Activated CD4-positive, alpha-beta T cell treated with anti-CD3 and anti-CD28 coated beads, Interleukin-2, Interleukin-6, amounts not matched to agents 100 ng/mL and 50 ng/mL, durations not matched to agents 16 hours and 8 hours (primary cell): ENCODE results near the gene KLF1.
A peak's percentile ranks its signal among the peaks of the same experiment; 100 is the strongest.
"Not testable (repeated sequence)": the region's sequence is repeated elsewhere in the genome, so short reads cannot be mapped to it uniquely, and the experiment has no call there.

Experiments used
- DNase-seq: peaks from one replicate; pipeline ENCODE4 v3.0.0-alpha.2; 2020

KLF1 gene

DNA sequence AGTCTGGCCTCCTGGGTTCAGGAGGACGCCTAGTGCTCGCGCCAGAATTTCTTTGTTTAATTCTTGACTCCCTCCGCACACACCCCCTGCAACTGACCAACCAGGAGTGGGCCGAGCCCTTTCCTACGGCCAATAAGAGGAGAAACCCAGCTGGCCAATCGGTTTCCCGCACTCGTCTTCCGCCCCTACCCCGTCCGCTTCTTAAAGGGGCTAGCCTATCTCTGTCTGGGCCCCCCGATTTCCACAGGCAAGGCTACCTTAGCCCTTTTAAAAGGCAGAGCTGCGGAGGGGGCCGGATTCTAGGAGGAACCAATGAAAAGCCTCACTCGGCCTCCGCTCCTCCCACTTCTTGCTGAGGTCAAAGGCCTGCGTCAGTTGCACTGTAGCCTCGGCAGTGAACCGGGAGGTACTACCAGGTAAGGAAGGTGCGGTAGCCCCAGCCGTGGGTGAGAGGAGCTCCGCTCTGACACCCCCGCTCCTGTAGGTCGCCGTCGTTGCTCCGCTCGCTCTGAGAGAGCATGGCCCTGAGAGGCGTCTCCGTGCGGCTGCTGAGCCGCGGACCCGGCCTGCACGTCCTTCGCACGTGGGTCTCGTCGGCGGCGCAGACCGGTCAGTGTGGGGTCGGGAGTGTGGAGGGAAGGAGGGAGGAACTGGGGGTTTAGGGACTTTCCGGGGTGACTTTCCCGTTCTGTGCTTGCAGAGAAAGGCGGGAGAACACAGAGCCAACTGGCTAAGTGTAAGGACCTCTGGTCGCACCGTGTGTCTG is 4.0 kb upstream of the KLF1 start, which contains the start of gene GCDH:
Gene GCDH, plus strand, starts transcription at position 374 of the 766 bp plus-strand sequence. Its CDS starts 145 bp downstream, at position 519.
- DNase-seq, result peak; percentile 99

DNA sequence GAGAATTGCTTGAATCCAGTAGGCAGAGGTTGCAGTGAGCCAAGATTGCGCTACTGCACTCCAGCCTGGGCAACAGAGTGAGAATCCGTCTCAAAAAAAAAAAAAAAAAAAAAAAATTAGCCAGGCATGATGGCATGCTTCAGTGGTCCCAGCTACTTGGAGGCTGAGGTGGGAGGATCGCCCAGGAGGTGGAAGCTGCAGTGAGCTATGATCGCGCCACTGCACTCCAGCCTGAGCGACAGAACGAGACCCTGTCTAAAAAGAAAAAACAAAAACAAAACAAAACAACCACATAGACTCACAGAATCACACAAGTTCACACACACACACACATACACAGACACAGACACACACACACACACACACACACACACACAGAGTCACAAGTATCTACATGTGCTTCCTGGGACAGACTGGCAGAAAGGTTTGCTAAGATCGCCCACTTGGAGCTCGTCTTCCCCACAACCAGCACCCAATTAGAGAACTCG is 3.3 kb upstream of the KLF1 start:
- DNase-seq, result not testable (repeated sequence)

DNA sequence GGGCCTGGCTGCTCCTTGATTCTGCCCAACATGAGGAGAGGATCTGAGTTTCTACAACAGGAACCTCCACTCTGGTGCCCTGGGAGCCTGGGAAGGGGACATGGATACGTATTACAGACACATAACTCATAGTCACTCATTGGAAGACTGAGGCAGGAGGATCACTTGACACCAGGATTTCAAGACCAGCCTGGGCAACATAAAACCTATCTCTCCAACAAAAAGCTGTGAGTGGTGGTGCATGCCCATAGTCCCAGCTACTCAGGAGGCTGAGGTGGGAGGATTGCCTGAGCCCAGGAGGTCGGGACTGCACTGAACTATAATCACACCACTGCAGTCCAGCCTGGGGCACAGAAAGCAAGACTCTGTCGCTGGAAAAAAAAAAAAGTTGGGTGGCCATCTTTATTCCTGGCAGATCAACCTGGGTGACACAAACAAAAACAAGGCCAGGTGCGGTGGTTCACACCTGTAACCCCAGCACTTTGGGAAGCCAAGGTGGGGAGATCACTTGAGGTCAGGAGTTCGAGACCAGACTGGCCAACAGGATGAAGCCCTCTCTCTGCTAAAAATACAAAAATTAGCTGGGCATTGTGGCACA is 1.1 kb upstream of the KLF1 start:
- DNase-seq, result no peak

DNA sequence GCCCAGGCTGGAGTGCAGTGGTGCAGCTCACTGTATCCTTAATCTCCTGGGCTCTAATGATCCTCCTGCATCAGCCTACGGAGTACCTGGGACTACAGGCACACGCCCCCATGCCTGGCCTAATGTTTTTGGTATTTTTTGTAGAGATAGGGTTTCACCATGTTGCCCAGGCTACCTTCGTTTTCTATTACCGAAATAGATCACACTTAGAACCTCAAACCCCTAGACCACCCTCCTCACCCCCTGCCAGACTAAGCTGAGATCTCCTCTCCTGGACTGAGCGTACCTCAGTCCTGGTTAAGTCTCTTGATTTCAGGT is 391 bp downstream of the KLF1 start:
- DNase-seq, result no peak

DNA sequence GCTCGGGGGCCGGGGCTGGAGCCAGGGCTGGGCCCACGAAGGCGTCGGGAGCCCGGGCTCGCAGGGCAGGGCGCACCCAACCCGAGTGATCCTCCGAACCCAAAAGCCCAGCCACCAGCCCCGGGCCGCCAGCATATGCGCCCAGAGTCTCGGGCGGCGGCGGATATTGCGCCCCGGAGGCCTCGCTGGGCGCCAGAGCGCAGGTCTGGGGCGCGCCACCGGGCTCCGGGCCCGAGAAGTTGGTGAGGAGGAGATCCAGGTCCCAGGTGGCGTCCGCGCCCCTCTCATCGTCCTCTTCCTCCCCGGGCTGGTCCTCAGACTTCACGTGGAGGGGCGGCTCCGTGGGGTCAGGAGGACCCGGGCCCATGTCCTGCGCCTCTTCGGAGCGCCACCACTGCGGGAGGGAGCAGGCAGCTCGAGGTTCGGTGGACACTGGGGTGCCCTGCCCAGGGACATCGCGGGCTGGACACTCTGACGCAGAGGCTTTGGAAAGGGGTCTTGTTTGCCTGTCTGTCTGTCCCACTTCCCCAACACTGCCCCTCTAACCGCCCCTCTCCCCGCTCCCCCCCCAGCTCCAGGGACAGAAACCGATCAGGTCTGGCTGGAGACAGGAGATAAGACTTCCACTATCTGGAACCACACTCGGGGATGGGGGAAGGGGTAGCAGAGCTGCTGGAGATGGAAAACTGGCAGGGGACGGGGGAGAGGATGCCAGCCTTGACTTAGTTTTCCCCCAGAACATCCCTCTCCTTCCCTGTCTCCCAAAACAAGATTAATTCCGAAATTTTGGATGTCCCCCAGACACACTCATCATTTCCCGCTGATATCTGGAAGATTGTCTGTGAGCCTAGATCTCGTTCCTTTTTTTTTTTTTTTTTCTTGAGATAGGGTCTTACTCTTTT is 1.0 kb downstream of the KLF1 start:
- DNase-seq, result no peak

DNA sequence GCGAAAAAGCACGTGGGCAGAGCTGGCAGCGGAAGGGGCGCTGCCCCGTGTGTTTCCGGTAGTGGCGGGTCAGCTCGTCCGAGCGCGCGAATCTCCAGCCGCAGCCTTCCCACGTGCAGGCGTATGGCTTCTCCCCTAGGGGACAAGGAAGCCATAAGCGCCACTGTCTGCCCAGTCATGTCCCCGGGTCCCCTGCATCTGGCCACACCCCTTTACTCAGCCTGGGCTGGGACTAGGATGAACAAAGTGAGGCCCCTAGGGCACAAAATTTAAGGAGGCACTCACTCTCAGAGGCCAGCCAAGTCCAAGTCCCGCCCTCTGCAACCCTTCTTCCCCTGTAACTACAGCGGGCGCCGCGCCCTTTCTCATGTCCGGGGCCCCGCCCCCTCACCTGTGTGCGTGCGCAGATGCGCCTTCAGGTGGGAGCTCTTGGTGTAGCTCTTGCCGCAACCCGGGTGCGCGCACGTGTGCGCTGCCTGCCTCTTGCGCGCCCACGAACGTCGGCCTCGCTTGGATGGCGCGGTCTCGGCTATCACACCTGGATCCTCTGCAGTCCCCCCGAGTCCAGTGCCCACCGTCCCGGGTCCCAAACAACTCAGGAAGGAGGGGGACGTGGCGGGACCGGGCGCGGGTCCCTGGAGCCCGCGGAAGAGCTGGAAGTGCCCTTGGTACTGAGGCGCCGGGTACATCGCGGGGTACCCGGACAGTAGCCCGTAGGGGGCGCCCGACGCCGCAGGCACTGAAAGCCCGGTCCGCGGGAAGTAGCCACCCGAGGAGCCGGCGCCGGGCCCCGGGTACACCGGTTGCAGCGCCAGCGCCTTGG is 1.9 kb downstream of the KLF1 start:
- DNase-seq, result peak; percentile 94

DNA sequence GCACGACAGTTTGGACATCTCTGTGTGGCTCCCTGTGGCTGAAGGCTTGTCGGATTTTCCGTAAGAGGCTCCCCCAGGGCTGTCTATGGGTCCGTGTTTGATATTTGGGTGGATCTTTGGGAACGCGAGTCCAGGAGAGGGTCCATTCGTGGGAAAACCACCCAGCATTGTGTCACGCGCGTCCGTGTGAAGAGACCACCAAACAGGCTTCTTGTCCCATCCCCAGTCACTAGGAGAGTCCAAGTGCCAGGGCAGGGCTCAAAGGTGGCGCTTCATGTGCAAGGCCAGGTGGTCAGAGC is 2.4 kb downstream of the KLF1 start:
- DNase-seq, result no peak

DNA sequence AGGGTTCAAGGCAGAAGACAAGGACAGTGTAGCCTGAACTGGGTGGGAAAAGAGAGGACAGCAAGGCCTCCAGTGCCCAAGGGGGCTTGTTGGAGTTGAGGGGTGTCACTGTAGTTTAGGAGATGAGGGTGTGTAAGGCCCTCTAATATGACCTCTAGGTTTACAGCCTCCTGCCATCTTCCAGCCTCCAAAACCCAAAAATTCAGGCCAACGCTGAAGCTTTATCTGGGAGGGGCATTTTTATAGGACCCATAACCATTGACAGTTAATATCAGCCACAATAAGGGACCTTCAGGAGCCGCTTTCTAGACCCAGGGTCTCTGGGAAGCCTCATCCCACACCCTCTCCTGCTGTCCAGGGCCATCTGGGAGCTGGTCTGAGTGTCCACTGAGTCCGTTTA is 2.8 kb downstream of the KLF1 start:
- no peak for DNase-seq

DNA sequence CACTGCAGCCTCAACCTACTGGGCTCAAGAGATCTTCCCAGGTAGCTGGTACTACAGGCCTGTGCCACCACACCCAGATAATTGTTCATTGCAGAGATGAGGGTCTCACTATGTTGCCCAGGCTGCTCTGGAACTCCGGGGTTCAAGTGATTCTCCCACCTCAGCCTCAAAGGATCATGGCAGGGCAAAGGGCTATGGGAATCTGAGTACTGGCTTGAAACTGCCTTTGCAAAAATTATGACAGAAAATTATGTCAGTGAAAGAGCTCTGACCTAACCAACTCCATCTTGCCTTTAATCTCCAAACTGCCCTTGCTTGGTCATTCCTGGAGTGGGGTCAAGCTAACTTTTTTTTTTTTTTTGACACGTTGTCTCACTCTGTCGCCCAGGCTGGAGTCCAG is 4.4 kb downstream of the KLF1 start:
- DNase-seq, result no peak

DNA sequence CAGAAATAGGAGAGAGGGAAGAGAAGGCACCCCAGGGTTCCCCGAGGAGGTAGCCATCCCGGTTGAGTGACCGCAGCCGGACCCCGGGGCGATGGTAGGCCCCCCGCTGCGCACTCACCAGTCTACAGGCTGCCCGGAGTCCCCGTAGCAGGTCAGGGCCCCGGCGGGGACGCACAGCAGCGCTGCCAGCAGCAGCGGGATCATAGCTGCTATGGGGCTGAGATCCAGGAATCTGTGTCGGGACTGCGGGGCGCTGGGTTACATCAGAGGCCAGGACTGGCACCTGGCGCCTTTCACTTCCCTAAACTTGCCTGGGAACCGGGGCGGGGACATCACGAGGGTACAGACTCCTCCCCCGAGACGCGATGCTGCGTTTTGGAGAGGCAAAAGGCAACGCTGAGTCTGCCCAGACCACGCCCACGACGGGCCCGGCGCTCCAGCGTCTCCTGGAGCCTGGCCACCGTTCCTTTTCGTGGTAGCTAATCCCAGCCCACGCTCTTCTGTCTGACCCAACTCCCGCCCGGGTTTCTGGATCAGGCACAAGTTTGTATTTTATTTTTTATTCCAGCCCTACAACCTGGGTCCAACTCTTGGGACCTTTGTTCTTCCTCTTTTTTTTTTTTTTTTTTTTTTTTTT is 5.7 kb downstream of the KLF1 start, which contains the start of gene DNASE2:
Gene DNASE2, minus strand, starts transcription at position 278 of the 637 bp plus-strand sequence. Its CDS starts 74 bp downstream, at position 204.
- peak; percentile 96 for DNase-seq

DNA sequence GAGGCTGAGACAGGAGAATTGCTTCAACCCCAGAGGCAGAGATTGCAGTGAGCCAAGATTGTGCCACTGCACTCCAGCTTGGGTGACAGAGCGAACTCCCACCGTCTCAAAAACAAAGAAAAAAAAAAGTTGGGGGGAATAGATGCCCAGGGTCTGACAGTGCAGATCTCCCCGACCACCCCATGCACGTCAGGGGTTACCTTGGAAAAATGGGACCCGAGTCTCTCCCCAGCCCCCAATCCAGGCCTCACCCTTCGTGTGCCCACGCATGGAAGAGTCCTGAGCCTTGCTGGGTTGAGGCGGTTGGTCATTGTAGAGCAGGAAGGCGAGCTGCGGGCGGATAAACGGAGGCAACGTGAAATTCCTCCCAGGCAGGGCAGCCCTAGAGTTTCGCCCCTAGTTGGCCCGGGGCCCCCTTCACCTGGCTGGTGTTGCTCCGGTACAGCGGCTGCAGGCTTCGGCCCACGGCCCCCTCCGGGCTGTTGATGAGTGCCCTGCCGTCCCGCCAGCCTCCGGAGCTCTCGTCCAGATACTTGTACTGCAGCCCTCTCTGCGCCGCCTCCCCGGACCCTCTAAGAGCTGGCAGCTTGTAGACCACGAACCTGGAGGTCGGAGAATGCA is 6.3 kb downstream of the KLF1 start:
- DNase-seq, result peak; percentile 8

DNA sequence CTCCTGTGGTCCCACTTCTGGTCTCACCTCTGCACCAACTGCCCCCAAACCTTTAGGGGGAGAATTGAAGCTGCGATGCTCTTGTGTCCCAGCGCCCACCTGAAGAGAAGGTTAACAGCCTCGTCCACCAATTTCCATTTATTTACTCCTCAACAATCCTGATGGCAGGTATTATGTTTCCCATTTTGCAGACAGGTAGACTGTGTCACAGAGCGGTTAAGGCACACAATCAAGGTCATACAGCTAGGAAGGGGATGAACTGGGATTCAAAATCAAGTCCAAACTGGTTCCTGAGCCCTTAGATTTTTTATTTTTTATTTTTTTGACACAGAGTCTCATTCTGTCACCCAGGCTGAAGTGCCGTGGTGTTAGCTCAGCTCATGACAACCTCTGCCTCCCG is 11.9 kb downstream of the KLF1 start:
- no peak for DNase-seq

DNA sequence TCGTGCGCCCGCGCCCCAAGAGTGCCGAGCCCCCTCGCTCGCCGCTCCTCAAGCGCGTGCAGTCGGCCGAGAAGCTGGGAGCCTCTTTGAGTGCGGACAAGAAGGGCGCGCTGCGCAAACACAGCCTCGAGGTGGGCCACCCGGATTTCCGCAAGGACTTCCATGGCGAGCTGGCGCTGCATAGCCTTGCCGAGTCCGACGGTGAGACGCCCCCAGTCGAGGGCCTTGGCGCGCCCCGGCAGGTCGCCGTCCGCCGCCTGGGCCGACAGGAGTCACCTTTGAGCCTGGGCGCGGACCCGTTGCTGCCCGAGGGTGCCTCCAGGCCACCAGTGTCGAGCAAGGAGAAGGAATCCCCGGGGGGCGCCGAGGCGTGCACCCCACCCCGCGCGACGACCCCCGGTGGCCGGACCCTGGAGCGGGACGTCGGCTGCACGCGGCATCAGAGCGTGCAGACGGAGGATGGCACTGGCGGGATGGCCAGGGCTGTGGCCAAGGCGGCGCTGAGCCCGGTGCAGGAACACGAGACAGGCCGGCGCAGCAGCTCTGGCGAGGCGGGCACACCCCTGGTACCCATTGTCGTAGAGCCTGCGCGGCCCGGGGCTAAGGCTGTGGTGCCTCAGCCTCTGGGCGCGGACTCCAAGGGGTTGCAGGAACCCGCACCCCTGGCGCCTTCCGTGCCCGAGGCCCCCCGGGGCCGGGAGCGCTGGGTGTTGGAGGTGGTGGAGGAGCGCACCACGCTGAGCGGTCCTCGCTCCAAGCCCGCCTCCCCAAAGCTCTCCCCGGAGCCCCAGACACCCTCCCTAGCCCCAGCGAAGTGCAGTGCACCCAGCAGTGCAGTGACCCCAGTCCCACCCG is 12.9 kb downstream of the KLF1 start:
- no peak for DNase-seq

DNA sequence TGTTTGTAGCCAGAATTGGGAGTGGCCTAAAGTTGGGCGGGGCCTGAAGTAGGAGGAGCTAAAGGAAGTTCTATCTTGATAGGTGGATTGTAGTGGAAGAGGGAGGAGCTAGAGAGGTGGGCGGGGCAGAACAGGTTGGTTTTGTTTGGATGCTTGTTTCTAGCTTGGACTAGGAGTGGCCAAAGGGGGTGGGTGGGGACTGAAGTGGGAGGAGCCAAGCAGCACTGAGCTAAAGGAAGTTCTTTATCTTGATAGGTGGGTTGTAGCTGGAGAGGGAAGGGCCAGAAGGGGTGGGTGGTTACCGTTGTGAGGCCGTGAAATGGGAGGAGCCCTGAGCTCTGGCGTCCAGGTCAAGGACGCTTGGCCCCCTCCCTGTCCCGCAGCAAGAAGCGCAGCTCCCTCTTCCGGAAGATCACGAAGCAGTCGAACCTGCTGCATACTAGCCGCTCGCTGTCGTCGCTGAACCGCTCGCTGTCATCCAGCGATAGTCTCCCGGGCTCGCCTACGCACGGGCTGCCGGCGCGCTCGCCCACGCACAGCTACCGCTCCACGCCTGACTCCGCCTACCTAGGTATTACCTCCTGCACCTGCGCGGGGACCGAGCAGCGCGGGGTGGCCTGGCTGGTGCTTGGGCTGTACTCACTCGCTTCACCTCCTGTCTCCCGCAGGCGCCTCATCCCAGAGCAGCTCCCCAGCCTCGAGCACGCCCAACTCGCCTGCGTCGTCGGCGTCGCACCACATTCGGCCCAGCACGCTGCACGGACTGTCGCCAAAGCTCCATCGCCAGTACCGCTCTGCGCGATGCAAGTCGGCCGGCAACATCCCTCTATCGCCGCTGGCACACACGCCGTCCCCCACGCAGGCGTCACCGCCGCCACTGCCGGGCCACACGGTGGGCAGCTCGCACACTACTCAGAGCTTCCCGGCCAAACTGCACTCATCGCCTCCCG is 13.8 kb downstream of the KLF1 start:
- DNase-seq, result peak; percentile 54

DNA sequence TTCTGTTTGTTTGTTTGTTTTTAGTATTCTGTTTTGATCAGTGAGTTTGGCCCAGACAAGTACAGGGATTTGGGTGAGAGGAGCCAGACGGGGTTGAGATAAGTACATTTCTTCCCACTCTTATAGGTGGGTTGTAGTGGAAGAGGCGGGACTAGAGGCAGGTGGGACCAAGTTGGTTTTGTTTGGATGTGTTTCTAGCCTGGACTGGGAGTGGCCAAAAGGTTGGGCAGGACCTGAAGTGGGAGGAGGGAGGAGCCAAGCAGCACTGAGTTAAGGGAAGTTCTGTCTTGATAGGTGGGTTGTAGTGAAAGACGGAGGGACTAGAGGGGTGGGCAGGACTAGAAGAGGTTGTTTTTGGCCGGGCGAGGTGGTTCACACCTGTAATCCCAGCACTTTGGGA is 14.7 kb downstream of the KLF1 start:
- DNase-seq, result no peak

DNA sequence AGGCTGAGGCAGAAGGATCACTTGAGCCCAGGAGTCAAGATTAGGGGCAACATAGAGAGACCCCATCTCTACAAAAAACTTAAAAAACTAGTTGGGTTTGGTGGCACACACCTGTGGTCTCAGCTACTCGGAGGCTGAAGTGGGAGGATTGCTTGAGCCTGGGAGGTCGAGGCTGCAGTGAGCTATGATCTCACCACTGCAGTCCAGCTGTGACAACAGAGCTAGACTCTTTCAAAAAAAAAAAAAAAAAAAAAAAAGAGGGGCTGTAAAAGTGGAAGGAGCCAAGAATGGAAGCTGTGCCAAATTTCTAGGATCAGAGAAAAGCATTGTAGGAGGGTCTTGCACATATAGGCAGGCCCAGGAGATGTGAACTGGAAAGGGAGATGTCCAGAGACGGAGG is 15.3 kb downstream of the KLF1 start:
- no peak for DNase-seq

DNA sequence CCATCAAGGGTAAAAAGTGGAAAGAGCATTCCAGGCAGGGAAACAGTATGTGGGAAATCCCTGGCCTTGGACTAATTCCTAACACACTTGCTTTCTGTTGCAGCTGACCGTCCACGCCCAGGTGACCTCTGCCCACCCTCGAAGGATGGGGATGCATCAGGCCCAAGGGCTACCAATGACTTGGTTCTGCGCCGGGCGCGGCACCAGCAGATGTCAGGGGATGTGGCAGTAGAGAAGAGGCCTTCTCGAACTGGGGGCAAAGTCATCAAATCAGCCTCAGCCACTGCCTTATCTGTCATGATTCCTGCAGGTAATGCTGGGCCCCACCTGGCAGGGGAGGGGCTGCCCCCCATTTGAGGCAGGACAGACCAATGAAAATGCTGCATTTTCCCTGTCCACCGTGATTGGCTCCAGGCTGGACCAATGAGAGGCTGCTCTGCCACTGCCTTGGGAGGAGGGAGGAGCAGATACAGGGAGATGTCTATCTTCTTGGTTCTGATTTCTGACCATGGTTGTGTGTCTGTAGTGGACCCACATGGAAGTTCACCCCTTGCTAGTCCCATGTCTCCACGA is 18.4 kb downstream of the KLF1 start:
- DNase-seq, result peak; percentile 22

DNA sequence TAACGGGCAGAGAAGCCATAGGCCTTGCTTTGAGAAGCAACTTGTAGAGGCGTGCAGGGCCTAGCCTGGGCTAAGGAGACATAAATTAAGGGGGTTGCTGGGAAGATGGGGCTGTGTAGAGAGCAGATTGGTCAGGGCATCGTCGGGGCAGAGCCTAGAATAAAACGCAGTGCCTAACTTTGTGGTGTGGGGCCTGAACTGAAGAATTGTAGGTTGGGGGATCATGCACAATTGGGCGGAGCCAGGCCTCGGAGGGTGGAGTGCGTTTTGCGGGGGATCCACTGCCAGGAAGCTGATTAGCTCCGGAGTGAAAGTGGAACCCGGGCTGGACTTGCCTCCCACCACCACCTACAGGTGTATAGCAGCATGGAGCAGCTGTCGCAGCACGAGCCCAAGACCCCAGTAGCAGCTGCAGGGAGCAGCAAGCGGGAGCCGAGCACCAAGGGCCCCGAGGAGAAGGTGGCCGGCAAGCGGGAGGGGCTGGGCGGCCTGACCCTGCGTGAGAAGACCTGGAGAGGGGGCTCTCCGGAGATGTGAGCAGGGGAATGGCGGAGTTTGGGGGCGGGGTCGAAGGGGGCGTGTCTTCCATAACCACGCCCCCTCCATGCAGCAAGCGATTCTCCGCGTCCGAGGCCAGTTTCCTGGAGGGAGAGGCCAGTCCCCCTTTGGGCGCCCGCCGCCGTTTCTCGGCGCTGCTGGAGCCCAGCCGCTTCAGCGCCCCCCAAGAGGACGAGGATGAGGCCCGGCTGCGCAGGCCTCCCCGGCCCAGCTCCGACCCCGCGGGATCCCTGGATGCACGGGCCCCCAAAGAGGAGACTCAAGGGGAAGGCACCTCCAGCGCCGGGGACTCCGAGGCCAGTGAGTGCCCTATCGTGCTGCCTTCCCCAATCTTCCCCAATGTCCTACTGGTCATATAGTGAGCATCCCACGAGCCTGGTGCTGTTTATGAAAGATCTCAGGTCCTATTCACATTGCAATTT is 19.6 kb downstream of the KLF1 start:
- peak; percentile 73 for DNase-seq
